Fibroblast of peridontal ligament (primary cell): Measurements from ENCODE around the gene AIFM1.

ENCODE experiments used
- DNase-seq: peaks from one replicate; pipeline ENCODE4 v3.0.0-alpha.2; 2010; ENCODE audit errors: extremely low read depth

Gene AIFM1

GRCh38 chrX:130165703-130166502, at the start of gene AIFM1:
AIFM1 (minus strand) TSS chrX:130165841; CDS start chrX:130165656, 185 bp downstream.
- DNase-seq, result peak; percentile 93

- no peak for DNase-seq
These were observed 47.7 kb upstream of the AIFM1 start for GRCh38 chrX:130213376-130213775.

- no peak for DNase-seq
These were observed 46.7 kb upstream of the AIFM1 start for GRCh38 chrX:130212371-130212770.

GRCh38 chrX:130211415-130212186, 46.0 kb upstream of the AIFM1 start:
- DNase-seq, result no peak

DNA sequence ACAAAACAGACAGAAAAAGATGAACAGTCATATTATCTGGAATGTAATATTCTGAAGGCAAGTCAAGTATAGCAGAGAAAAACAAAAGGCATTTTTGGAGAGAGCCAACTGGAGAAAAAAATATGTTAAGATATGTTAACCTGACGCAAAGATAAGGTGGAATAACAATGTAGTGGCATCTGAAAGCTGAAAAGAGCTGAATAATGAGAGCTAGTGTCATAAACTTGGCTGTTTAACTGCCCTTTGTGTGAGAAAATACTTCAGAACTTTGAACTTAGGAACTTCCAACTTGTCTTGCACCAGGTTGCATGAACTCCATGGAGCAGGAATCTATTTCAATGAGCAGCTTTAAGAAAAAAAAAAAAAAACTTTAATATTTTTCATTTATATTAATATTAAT, 39.0 kb upstream of the AIFM1 start:
- DNase-seq, result no peak

GRCh38 chrX:130197464-130197863, 31.8 kb upstream of the AIFM1 start:
- DNase-seq, result peak; percentile 42

- DNase-seq, result no peak
These were observed 30.8 kb upstream of the AIFM1 start for GRCh38 chrX:130196466-130196865.

- DNase-seq, result no peak
These were observed 25.2 kb upstream of the AIFM1 start for GRCh38 chrX:130190801-130191200.

- no peak for DNase-seq
These were observed 21.0 kb upstream of the AIFM1 start for GRCh38 chrX:130186651-130187050.

- no peak for DNase-seq
These were observed 19.2 kb upstream of the AIFM1 start for GRCh38 chrX:130184857-130185256.

DNA sequence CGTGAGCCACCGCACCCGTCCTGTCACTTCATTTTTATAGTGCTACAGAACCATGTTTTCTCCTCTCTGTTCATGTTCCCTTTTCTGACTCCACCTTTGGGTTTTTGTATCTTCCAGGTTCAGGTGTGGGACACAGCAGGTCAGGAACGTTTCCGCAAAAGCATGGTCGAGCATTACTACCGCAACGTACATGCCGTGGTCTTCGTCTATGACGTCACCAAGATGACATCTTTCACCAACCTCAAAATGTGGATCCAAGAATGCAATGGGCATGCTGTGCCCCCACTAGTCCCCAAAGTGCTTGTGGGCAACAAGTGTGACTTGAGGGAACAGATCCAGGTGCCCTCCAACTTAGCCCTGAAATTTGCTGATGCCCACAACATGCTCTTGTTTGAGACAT, 18.5 kb upstream of the AIFM1 start:
- no peak for DNase-seq

- DNase-seq, result peak; percentile 8
These were observed 14.1 kb upstream of the AIFM1 start for GRCh38 chrX:130179579-130180215.

DNA sequence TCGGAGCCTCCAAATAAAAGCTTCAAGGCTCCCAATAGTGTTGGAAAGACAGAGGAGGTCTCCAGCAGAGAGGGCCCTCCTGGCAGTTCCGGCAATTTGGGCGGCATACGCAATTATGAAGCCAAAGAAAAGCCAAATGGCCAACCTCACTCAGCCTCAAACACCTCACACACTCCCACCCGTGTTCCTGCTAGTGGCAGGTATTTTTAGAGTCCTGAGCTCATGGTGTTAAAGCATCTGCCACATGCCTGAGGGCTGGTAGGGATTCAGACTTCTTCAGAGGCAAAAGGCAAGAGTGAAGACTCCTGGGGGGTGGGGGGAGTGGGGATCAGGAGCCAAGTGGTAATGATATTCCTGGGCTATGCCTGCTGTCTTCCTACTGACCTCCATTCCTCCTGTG, 13.5 kb upstream of the AIFM1 start:
- no peak for DNase-seq

- DNase-seq, result no peak
These were observed 11.3 kb upstream of the AIFM1 start for GRCh38 chrX:130176942-130177341.

- no peak for DNase-seq
These were observed 10.7 kb upstream of the AIFM1 start for GRCh38 chrX:130176354-130176776.

- no peak for DNase-seq
These were observed 9.3 kb upstream of the AIFM1 start for GRCh38 chrX:130174937-130175336.

GRCh38 chrX:130174045-130174704, 8.5 kb upstream of the AIFM1 start:
- DNase-seq, result peak; percentile 71

DNA sequence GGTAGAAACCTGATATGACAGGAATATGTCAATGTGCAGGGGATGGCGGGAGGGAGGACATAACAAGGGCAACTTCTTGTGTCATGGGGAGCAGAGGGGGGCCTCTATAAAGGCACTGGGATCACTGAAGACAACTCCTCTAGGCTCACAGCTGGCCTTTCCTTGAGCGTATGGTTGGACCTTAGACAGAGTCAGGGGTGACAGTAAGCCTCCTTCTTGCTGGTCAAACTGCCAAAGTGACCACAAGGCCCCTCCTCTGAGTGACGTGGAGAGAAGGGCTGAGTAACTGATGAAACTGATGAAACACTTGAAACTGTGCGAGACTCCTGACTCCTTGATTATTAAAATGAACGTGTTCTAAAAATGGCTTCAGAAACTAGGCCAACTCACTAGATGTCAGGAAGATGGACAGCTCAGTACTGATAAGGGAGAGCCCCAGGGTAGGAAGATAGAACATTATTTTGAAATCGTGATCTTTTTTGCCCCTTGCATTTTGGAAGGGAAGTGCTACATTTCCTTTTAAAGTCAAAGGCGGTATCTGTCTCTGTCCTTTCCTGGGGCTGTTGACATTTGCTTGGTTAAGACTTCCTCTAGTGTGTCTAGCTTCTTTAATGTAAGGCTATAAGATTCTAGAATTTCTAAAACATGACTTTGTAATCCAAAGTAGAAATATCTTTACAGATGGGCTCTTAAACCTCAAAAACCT, 7.7 kb upstream of the AIFM1 start:
- peak; percentile 89 for DNase-seq

- no peak for DNase-seq
These were observed 6.6 kb upstream of the AIFM1 start for GRCh38 chrX:130172127-130172845.

DNA sequence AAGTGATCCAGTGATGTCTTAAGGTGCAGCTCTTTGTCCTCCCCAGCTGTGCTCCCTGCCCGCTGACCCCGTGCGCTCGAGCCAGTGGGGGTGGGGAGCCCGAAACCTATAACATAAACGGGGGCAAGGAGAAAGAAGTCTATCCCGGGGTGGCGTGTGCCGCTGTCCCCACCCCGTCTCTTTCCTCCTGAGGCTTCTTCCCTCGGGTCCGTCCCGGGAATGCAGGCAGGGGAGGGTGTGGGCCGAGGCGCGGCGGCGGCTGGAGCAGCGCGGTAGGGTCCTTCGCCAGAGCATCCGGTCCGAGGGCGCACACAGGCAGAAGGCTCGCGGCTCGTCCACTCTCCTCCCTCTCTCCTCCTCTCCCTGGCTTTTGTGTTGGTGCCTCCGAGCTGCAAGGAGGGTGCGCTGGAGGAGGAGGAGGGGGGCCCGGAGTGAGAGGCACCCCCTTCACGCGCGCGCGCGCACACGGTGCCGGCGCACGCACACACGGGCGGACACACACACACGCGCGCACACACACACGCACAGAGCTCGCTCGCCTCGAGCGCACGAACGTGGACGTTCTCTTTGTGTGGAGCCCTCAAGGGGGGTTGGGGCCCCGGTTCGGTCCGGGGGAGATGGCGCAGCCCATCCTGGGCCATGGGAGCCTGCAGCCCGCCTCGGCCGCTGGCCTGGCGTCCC, 5.9 kb upstream of the AIFM1 start, which contains the start of gene RAB33A:
TSS of gene RAB33A (plus strand) at position 517 of the 681 bp plus-strand sequence. CDS start at position 618, 101 bp downstream.
- peak; percentile 13 for DNase-seq
